Left ventricle myocardium superior (tissue), 1 donor: ENCODE data around the gene E2F3. TPM values are rescaled to one million over a fixed set of nuclear protein-coding genes. Genes with fewer than 3 reads are reported as not detected.
"Not testable (repeated sequence)": the region's sequence is repeated elsewhere in the genome, so short reads cannot be mapped to it uniquely, and the experiment has no call there.

Experiments used
- ATAC-seq: fragments of 200-7000 bp; cut with Tn5 transposase; one replicate; pipeline ENCODE4 v1.9.1; 2020; ENCODE audit warnings: mild to moderate bottlenecking, moderate library complexity
- DNase-seq: peaks from one replicate; pipeline ENCODE4 v3.0.0-alpha.2; 2020
- intact Hi-C: fragments of 100-400 bp; cut with micrococcal nuclease; formaldehyde crosslinking; loops from one replicate; pipeline ENCODE4 v1.11.0; 2022
- total RNA-seq: library from RNA; stranded (reverse); fragmentation: NEBNext Ultra II Directional; extraction: Animal tissue kit (Norgen Biotek cat#: 25700); gene quantifications from one replicate; pipeline ENCODE4 v1.2.1, GENCODE V29; 2021
- donor health status: DM: no; HTN: yes; CAD: no; lungs with severe emphysema.

E2F3 gene
- total RNA-seq, 1 donor from 2014 or later = 5.6 TPM

DNA sequence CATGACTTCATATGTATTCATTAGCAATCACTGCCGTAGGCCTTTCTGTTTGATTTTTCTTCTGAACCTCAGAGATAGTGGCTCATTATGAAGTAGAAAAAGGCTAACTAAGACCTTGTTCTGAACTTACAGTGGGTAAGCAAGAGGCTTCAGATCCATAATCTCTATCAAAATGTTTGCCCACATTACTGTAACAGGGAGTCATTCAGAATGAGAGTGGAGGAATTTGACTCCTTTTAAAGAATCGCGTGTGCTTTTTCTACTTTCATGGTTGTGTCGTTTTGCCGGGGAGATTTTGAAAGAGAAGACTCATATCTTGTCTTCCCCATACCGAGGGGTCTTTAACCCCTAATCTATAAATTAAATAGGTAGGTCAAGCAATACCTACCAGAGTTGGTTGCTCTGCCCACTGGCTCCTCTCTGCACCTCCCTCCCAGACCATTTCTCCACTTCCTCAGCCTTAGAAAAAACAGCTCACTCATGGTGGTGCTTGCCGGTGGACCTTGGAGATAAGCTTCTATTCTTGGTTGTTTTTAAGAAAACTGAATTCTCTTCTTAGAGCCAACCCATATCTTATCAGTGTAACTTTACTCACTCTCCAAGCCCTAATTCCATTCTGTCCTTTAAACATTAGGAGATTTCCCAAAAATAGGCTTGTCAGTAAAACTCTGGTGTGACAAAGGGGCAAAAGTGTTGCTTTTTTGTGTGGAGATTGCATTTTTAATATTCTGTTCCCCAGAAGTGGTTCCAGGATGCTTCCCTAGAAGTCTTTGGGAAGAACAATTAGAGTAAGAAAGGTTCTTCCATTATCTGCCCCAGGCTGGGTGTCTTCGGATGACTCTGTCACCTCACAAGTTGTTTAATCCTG is 56.6 kb downstream of the E2F3 start:
- intact Hi-C loops = no loop called here
- no peak for ATAC-seq

DNA sequence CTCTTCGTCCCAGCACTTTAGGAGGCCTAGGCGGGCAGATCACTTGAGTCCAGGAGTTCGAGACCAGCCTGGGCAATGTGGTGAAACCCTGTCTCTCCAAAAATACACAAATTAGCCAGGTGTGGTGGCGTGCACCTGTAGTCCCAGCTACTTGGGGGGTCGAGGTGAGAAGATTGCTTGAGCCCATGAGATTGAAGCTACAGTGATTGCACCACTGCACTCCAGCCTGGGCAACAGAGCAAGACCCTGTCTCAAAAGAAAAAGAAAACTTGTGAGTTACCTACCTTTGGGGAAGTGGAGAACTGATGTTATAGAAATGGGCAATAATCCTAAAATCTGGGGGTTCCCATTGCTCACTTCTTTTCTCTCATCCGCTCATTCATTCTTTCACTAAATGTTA is 58.0 kb downstream of the E2F3 start:
- intact Hi-C loops = no loop called here
- ATAC-seq (no peak), DNase-seq (no peak)

More for the DNA sequence above, 56.6 kb downstream of the E2F3 start:
- DNase-seq = no peak

DNA sequence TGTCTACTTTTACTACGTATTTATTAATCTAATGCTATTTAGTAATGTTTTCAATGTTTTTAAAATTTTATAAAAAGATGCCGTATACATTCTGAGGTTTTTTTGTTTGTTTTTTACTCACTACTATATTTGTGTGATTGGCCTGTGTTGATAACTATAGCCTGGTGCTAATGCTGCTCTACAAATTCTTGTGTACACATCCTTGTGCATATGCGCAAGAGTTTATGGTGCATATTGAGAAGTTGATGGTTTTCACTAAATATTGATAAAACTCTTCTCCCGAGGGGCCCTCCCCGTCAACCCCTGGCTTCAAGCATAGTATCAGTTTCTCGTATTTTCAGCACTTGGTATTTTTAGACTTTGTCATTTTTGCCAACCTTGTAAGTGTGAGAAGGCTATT is 59.9 kb downstream of the E2F3 start:
- DNase-seq (no peak), ATAC-seq (no peak)
- intact Hi-C loops = no loop called here

DNA sequence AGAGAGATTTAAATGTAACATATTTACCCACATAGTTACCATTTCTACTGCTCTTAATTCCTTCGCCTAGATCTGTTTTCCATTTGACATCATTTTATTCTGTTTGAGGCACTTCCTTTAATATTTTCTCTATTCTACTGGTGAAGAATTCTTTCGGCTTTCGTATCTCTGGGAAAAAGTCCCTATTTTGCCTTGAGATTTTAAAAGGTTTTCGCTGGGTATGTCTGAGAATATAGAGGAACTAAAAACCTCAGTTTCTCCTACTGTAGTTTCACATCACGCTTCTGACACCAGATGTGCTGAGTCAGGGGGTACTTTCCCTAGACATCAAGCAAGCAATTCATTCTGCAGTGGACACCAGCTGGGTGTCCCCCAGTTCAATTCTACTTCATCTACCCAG is 61.7 kb downstream of the E2F3 start:
- intact Hi-C loops = no loop called here
- ATAC-seq = no peak
- DNase-seq = no peak

DNA sequence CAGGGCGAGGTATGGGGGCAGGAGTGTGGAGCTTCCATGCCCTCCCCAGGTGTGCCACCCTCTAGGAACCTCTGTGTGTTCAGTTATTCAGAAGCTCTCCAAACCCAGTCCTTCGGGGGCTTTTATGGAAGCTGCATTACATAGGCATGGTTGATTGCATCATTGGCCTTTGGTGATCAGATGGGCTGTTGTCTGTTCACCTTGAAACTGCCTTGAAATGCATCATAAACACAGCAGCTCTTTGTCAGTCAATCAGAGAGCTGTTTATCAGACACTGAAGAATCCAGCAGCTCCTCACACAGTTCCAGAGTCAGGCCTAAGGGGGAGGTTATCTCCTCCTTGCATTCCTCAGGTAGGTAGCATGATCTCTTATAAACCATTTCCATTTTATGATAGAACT is 62.4 kb downstream of the E2F3 start:
- intact Hi-C loops = no loop called here
- ATAC-seq = no peak
- DNase-seq = no peak

DNA sequence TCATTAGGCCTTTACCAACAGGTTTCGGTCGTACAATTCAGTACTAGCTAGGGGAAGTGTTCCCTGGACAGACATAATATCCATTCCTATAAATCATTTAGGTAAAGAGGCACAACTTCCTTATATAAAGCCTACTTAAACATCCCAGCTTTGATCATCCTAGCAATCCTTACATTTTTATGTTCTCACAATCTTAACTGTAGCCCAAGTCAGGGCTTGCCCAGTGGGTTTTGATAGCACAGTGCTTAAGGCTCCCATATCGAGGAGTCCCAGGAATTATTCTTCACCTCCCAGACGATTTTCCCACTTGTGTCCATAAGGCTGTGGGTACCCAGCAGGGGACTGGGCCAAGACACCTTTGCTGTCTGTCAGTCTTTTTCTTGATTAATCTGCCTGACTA is 63.2 kb downstream of the E2F3 start:
- ATAC-seq = no peak
- intact Hi-C loops = no loop called here
- DNase-seq = no peak

DNA sequence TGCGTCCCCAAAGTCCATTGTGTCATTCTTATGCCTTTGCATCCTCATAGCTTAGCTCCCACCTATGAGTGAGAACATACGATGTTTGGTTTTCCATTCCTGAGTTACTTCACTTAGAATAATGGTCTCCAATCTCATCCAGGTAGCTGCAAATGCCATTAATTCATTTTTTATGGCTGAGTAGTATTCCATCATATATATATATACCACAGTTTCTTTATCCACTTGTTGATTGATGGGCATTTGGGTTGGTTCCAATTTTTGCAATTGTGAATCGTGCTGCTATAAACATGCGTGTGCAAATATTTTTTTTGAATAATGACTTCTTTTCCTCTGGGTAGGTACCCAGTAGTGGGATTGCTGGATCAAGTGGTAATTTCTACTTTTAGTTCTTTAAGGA is 63.9 kb downstream of the E2F3 start:
- intact Hi-C loops, ATAC-seq, DNase-seq: not testable (repeated sequence)

DNA sequence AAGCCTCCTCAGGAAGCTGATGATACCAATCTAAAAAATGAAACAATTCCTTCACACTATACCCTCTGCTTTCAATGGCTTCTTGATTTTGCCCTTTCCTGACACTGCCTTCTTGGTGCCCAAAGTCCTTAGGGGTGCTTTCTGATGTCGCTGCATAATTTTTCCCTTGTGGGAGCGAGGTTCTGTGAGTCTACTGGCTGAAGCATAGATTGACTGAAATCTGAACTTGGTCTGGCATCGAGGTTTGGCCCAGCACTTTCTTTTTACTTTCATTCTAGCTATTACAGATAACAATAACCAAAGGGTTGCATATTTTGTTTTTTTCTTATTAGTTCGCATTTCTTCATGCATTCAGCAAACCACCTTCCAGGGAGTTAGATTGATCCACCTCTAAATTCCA is 65.8 kb downstream of the E2F3 start:
- no peak for ATAC-seq
- DNase-seq = no peak
- intact Hi-C loops = no loop called here

DNA sequence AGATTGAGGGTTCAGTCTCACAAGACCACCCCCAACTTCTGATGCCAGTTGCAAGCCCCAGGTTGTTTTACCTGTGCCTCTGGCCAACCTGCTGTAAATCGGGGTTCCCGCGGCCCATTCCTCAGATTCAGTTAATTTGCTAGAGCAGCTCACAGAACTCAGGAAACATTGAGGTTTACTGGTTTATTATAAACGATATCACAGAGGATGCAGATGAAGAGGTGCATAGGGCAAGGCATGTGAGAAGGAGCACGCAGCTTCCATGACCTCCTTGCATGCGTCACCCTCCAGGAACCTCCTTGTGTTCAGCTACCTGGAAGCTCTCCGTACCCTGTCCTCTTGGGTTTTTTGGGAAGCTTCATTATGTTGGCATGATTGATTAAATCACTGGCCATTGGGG is 66.5 kb downstream of the E2F3 start:
- intact Hi-C loops = no loop called here
- ATAC-seq (no peak), DNase-seq (no peak)

DNA sequence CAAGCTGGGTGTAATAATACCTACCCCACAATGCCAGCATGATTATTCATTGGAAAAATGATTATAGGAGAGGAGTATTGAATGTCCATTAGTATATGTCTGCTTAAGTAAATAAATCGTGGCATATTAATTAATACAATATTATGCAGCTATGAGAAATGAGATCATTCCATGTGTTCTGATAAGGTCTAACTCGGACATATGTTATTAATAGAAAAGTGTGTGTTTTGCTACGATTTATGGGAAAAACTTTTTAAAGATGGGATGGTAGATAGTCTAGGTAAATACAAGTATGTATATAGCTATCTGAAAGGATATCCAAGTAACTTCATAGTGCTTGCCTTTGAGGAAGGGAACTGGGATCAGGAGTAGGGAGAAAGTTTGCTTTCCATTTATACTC is 71.1 kb downstream of the E2F3 start:
- no peak for DNase-seq
- intact Hi-C loops = no loop called here
- ATAC-seq = no peak

DNA sequence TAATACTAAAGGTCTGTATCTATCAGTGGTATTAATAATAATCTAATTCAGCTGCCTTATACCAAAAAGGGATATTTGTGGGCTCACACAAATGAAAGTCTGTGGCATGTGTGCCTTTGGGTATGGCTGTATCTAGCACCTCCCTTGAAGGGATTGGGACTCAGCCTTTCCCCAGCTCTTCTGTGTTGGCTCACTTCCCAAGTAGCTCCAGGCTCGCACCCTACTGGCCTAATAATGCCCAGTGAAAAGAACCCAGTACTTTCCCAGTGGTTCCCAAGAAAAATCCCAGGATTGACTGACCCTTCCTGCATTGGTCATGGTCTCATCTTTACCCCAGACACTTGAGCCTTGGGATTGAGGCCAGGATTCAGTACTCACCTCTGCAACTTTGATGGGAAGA is 71.8 kb downstream of the E2F3 start:
- ATAC-seq = no peak
- no peak for DNase-seq
- intact Hi-C loops = no loop called here

DNA sequence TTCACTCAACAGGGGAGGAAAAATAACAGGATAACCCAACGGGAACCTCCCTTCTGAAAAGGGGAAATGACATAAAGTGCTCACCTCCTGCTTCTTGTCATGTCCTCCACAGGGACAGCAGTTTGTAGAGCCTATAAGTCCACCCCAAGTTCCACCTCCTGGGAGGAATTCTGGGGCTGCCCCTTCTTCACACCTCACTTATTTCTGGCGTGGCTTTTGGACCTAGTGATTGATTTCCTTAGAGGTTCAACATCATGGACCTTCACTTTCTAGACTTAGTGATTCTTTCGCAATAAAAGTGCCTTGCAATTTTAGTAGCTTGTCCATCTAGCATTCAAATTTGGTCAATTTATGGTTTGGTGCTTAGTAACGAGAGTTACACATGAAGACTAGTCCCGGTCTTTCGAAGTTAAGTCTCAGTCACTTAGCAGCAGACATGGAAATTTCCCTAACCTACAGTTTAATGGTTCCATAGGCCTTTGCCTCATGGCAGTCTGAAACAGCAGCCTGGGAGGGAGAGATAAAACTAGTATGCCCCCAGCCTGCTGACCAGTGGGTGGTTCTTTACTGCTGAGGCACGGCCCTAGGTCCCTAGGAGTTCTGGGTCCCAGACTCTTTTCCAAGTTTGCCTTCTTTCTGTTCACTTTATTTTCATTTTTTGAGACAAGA is 73.3 kb downstream of the E2F3 start:
- DNase-seq (no peak), ATAC-seq (no peak)
- intact Hi-C loops = no loop called here

DNA sequence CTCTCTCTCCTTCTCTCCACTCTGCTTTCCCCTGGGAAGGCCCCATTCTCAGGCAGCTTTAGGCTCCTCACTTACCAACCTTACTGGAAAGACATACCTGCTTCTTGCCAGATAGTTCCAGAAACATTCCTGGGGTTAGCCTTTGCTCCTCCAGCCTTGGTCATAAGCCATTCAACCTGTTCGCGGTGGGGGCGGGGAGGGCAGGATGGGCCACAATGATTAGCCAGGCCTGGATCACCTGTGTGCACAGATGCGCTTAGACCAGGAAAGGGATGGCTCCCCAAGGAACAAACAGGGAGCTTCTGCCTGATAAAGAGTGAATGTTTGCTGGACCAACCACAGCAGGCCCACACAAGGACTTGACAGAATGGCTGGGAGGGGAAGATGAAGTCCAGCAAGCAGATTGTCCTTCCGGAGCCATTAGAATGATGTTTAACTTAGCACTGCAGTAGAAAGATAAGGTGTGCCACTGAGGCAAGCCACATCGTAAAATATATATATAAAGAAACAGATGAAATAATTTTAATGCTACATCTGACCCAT is 74.9 kb downstream of the E2F3 start:
- ATAC-seq = no peak
- no peak for DNase-seq
- intact Hi-C loops = no loop called here

DNA sequence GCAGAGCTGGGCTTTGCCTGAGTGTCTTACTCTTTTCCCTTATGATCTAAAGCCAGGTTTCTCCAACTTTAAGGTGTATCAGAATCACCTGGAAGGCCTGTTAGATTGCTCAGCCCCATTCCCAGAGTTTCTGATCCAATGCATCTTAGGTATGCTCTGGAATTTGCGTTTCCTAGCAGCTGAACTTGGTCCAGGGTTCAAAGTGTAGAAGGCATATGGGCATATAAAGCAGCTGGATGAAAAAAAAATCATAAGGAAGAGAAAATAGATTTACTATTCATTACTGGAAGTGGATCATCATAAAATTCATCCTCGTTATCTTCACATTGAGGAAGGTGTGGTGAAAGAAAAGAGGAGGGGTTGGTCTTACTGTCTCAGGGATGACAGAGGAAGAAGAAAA is 75.8 kb downstream of the E2F3 start:
- no peak for ATAC-seq
- DNase-seq = no peak
- intact Hi-C loops = no loop called here

DNA sequence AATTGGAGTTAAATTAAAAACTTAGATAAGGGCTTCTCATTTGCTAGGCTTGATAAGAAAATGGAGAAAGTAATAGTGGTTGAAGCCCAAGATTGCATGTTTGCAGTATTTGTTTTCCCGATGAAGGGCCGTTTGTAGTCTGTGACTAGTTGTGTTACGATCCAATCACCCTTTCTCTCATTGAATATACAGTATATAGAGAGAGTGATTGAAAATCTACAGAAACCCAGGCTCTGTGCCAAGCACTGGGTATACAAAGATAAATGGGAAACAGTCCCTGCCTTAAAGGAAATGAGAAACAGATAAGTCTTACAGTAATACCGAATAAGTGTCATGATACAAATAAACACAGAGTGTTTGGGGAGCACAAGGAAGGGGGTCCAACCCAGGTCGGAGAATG is 77.4 kb downstream of the E2F3 start:
- no peak for DNase-seq
- intact Hi-C loops = no loop called here

DNA sequence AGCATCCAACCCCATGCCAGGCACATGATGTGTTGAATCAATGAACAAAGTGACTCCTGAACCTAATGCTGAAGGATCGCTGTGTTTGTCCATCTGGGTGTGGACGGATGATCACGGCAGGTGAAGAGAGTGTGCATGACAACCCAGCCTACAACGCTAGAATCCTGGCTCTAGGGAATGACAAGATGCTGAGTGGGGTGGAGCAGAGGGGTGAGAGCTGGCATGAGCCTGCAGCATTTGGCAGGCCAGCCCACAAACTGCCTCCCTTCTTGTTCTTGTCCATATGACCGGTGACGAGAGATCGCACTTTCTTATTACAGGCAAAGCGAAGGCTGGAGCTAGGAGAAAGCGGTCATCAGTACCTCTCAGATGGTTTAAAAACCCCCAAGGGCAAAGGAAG is 77.8 kb downstream of the E2F3 start:
- no peak for DNase-seq
- intact Hi-C loops = no loop called here

More for the DNA sequence above, 77.4 kb downstream of the E2F3 start:
- ATAC-seq = no peak

DNA sequence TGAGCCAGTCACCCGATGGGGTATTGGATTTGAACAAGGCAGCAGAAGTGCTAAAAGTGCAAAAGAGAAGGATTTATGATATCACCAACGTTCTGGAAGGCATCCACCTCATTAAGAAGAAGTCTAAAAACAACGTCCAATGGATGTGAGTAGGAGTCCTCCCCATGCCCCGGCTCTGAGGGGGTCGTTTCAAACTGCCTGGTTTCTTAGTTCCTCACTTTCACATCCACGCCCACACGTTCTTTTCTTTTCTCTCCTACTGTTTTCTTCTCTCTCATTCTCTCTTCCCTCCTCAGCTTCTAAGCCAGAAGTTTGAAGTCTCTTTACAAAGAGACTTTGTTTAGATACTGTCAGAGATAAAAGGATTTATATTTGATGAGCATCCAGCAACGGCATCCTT is 79.6 kb downstream of the E2F3 start:
- intact Hi-C loops = no loop called here
- no peak for DNase-seq
- no peak for ATAC-seq

More for the DNA sequence above, 77.8 kb downstream of the E2F3 start:
- peak; percentile 60 for ATAC-seq

DNA sequence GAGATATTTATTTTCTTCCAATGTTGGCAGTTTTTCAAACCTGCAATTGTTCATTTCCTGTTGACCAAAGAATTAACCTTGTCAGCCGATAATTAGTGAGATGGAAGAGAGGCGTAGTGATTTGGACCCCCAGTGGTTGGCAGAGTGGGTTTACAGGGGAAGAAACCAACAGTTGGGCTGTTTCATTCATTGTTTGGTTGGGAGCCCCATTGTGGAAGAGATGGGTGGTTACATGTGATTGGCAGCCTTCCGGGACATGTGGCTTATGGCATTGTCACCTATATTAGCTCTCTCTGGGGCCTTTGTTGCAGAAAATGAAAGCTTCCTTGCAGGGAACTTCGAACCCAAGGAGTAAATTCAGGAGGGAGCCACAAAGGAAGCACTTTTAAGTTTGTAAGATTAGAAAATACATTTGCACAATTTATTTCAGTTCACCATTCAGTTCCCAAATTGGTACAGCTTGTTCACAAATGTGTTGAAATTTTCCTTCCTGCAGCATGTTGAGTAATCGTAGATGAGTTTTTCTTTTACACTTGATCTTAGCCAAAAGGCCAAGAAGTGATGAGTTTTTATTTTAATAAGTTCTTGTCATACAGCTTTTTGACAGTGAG is 82.3 kb downstream of the E2F3 start:
- ATAC-seq (peak; percentile 28), DNase-seq (no peak)
- intact Hi-C loops = no loop called here

DNA sequence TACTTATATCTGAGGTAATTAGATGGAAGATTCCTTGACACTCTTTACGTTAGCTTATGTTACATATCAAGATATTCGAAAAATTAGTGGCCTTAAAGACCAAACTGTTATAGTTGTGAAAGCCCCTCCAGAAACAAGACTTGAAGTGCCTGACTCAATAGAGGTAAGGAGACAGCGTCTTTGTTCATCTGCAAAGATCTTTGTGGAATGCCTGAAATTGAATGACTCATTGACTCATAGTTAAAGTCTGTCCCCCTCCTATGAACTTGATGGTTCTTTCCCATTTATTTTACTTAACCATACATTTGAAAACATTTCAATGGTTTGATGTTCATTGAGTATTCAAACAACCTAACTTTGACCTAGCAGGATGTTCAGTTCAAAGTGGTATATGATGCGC is 85.0 kb downstream of the E2F3 start:
- intact Hi-C loops = no loop called here
- ATAC-seq (no peak), DNase-seq (no peak)

DNA sequence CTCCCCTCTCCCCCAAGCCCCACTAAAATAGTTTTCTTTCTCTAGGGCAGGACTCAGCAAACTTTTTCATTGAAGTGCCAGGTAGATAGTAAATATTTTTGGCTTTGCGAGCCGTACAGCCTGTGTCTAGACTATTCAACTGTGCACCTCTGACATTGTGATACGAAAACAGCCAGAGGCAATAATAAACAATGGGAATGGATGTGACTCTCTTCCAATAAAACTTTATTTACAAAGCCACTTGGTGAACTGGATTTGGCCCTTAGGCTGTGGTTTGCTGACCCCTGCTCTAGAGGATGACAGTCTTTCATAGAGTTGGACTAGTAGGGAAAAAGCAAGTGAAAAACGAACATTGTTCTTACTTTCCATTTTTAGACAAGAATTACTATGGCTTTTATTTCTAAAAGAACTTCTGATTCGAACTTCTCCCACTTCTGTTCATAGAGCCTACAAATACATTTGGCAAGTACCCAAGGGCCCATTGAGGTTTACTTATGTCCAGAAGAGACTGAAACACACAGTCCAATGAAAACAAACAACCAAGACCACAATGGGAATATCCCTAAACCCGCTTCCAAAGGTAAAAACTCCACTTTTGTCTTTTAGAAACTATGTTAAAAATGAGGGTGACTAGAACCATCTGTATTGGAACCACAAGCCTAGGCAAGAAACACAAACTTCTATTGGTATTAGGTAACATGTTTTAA is 86.1 kb downstream of the E2F3 start:
- ATAC-seq (no peak), DNase-seq (no peak)
- intact Hi-C loops = no loop called here
